Adrenal gland (tissue), 12 donors: ENCODE data around the gene SIX3. TPM values are rescaled to one million over a fixed set of nuclear protein-coding genes. Genes with fewer than 3 reads are reported as not detected.

Source experiments
- DNase-seq, 7 donors: peaks; one replicate each; pipeline ENCODE4 v3.0.0-alpha.2; 2019 to 2020
- H3K27ac ChIP-seq, 5 donors: fragments of 200-600 bp; sonication (generic) in 4 of 5; 1 replicate in 3 of 5; 2 replicates in 2 of 5; pipeline versions ENCODE4 v1.5.1 to v1.8.0; 2016 to 2020; ENCODE audit warnings: mild to moderate bottlenecking in 1 of 5
- H3K27me3 ChIP-seq: fragments of 200-600 bp; 2 replicates; pipeline ENCODE4 v1.8.0; 2021
- H3K36me3 ChIP-seq, 2 donors: fragments of 200-600 bp; replicated peaks in 1 of 2; 1 replicate in 1 of 2; 2 replicates in 1 of 2; pipeline versions ENCODE4 v1.5.1 to v1.8.0; 2018 to 2022
- H3K4me1 ChIP-seq, 2 donors: fragments of 200-600 bp; replicated peaks in 1 of 2; 1 replicate in 1 of 2; 2 replicates in 1 of 2; pipeline versions ENCODE4 v1.5.1 to v1.8.0; 2018 to 2021
- H3K4me3 ChIP-seq, 4 donors: fragments of 200-600 bp; sonication (generic) in 3 of 4; one replicate each; pipeline ENCODE4 v1.5.1; 2016 to 2018
- H3K9me3 ChIP-seq, 3 donors: fragments of 200-600 bp; sonication (generic) in 1 of 3; replicated peaks in 1 of 3; 1 replicate in 2 of 3; 2 replicates in 1 of 3; pipeline versions ENCODE4 v1.5.1 to v1.8.0; 2016 to 2021
- CTCF ChIP-seq, 6 experiments: fragments of 450-650 bp in 4 of 6; fragments of 200-600 bp in 2 of 6; sonication (generic) in 1 of 6; IDR thresholded peaks; 1 replicate in 5 of 6; 2 replicates in 1 of 6; pipeline versions ENCODE4 v1.5.1 to v1.8.0; 2016 to 2021; ENCODE audit warnings: antibody characterized with exemption in 6 of 6, mild to moderate bottlenecking in 2 of 6, moderate library complexity in 1 of 6
- POLR2A ChIP-seq, 2 donors: fragments of 450-650 bp; IDR thresholded peaks; one replicate each; pipeline ENCODE4 v1.6.1; 2017; ENCODE audit warnings: antibody characterized with exemption in 2 of 2, mild to moderate bottlenecking in 2 of 2, moderate library complexity in 1 of 2
- WGBS, 4 donors: extraction: QIAGEN DNeasy Blood & Tissue Kit in 2 of 4; methylation state at CpG; one replicate each; pipeline versions ENCODE4 v1.1.5 to v1.1.7; 2013 to 2017; 5-methylcytosine and 5-hydroxymethylcytosine counted together
- intact Hi-C, 2 donors: fragments of 100-400 bp; cut with DNase I; formaldehyde crosslinking; loops; one replicate each; pipeline versions ENCODE4 v1.14.1 to v1.15.0; 2022 to 2023
- polyA plus RNA-seq, 3 donors: library from polyadenylated mRNA; stranded (reverse); fragments of 200-250 nt in 2 of 3; fragments of 350-450 nt in 1 of 3; fragmentation: Illumina TruSeq in 1 of 3; extraction: RNeasy Lipid Tissue Mini Kit (QIAGEN cat#74804) in 1 of 3; gene quantifications; one replicate each; pipeline ENCODE4 v1.2.3, GENCODE V29; 2013 to 2014
- total RNA-seq, 9 donors: library from RNA; depleted of rRNA in 4 of 9; stranded (reverse); fragments of >200 nt in 4 of 9; fragments of 120-200 nt in 1 of 9; fragmentation: NEBNext Ultra II Directional in 1 of 9; extraction: Animal tissue kit (Norgen Biotek cat#: 25700) in 1 of 9; gene quantifications; one replicate each; pipeline versions ENCODE4 v1.1.0 to v1.2.4, GENCODE V29; 2013 to 2023
- donor health status: healthy with polysubstance abuse.
- donor health status: Bipolar disorder and iron deficiency.
- donor health status: DM: yes; HTN: yes; CAD: no.
- donor health status: DM: no; HTN: no; CAD: no.
- donor health status: DM: no; HTN: no; CAD: no.
- donor health status: DM: yes; HTN: yes; CAD: no.

SIX3 gene
- total and polyA plus RNA-seq, 12 donors: not detected

- DNase-seq: no peak
- Histone ChIP-seq H3K4me1 (peaks cover 11 to 26% of the 10 kb centered on the region in 2 donors), H3K4me3 (peak overlapping the region in 1 of 4 donors; percentile 27), H3K36me3 (no peaks in the 10 kb centered on the region), H3K9me3 (no peaks in the 10 kb centered on the region), H3K27ac (no peak overlapping the region), H3K27me3 (peaks cover 90% of the 10 kb centered on the region)
- WGBS, 4 donors: 14 to 27% (median 21%) methylated on average over 14 to 42 of the region's 42 CpGs
- TF ChIP-seq CTCF (IDR thresholded peaks at IDR 0.05) (no peak), POLR2A (IDR thresholded peaks at IDR 0.05) (no peak)
- intact Hi-C loops: no loop called here
Measured at GRCh38 chr2:44939106-44940048, 2.1 kb upstream of the SIX3 start.

- no peak overlapping the region for H3K27ac ChIP-seq
- H3K9me3 ChIP-seq: no peaks in the 10 kb centered on the region
- no peak for DNase-seq
- H3K4me1 ChIP-seq: peaks cover 16 to 28% of the 10 kb centered on the region in 2 donors
- intact Hi-C loops: no loop called here
- TF ChIP-seq POLR2A (IDR thresholded peaks at IDR 0.05) (no peak), CTCF (IDR thresholded peaks at IDR 0.05) (no peak)
- no peaks in the 10 kb centered on the region for H3K36me3 ChIP-seq
- H3K4me3 ChIP-seq: no peak overlapping the region
- H3K27me3 ChIP-seq: peaks cover 89% of the 10 kb centered on the region
- WGBS, 4 donors: 50 to 63% (median 60%) methylated on average over 13 to 14 of the region's 14 CpGs
Measured at GRCh38 chr2:44940049-44940494, 1.4 kb upstream of the SIX3 start.

GRCh38 chr2:44940732-44941464, 604 bp upstream of the SIX3 start:
- 10 to 15% (median 12%) methylated on average over 24 to 25 of the region's 25 CpGs for WGBS, 4 donors
- Histone ChIP-seq H3K9me3 (no peaks in the 10 kb centered on the region), H3K27ac (no peak overlapping the region), H3K4me3 (peak overlapping the region in 1 of 4 donors; percentile 45), H3K36me3 (no peaks in the 10 kb centered on the region), H3K27me3 (peaks cover 86% of the 10 kb centered on the region), H3K4me1 (peaks cover 16 to 28% of the 10 kb centered on the region in 2 donors)
- no peak for DNase-seq
- intact Hi-C loops: no loop called here
- TF ChIP-seq POLR2A (IDR thresholded peaks at IDR 0.05) (no peak), CTCF (IDR thresholded peaks at IDR 0.05) (no peak)
